H9 (cell line): ENCODE measurements around the gene TBC1D20. TPM values are rescaled to one million over a fixed set of nuclear protein-coding genes. Genes with fewer than 3 reads are reported as not detected.

Source experiments
- DNase-seq: peaks from one replicate; pipeline ENCODE4 v3.0.0-alpha.2; 2017
- H2AFZ ChIP-seq: one replicate; pipeline ENCODE4 v1.6.1; 2013; ENCODE audit warnings: mild to moderate bottlenecking, low read length, control low read depth, moderate library complexity
- H2AK5ac ChIP-seq: 2 replicates; pipeline ENCODE4 v1.6.1; 2013; ENCODE audit warnings: low read length, control low read depth, mixed read lengths; ENCODE audit not compliant: insufficient read length
- H2BK120ac ChIP-seq: one replicate; pipeline ENCODE4 v1.6.1; 2013; ENCODE audit warnings: low read depth, mild to moderate bottlenecking, low read length, control low read depth, inconsistent platforms; ENCODE audit not compliant: poor library complexity, severe bottlenecking
- H2BK12ac ChIP-seq: 2 replicates; pipeline ENCODE4 v1.6.1; 2013; ENCODE audit warnings: low read length, control low read depth, mixed read lengths, low read depth; ENCODE audit not compliant: insufficient read length
- H2BK15ac ChIP-seq: 2 replicates; pipeline ENCODE4 v1.6.1; 2013; ENCODE audit warnings: low read depth, low read length, control low read depth
- H2BK20ac ChIP-seq: one replicate; pipeline ENCODE4 v1.6.1; 2013; ENCODE audit warnings: low read depth, mild to moderate bottlenecking, low read length, control low read depth, inconsistent platforms; ENCODE audit not compliant: poor library complexity, severe bottlenecking
- H2BK5ac ChIP-seq: 2 replicates; pipeline ENCODE4 v1.6.1; 2013; ENCODE audit warnings: low read length, control low read depth, mixed read lengths; ENCODE audit not compliant: insufficient read length
- H3K14ac ChIP-seq: 2 replicates; pipeline ENCODE4 v1.6.1; 2013; ENCODE audit warnings: low read length, control low read depth; ENCODE audit not compliant: insufficient read depth
- H3K18ac ChIP-seq: 2 replicates; pipeline ENCODE4 v1.6.1; 2013; ENCODE audit warnings: low read depth, mild to moderate bottlenecking, mixed read lengths, low read length, control low read depth; ENCODE audit not compliant: insufficient read length
- H3K23ac ChIP-seq: 2 replicates; pipeline ENCODE4 v1.6.1; 2013; ENCODE audit warnings: low read length, control low read depth, mixed read lengths, low read depth; ENCODE audit not compliant: insufficient read length
- H3K23me2 ChIP-seq: 2 replicates; pipeline ENCODE4 v1.6.1; 2013; ENCODE audit warnings: low read depth, mild to moderate bottlenecking, mixed read lengths, low read length, control low read depth; ENCODE audit not compliant: insufficient read length, poor library complexity, severe bottlenecking
- H3K27ac ChIP-seq: 2 replicates; pipeline ENCODE4 v1.5.1; 2013; ENCODE audit warnings: low read length, control low read depth, mixed read lengths, low read depth; ENCODE audit not compliant: insufficient read length
- H3K27me3 ChIP-seq: 2 replicates; pipeline ENCODE4 v1.6.1; 2013; ENCODE audit warnings: low read length, control low read depth, inconsistent platforms; ENCODE audit not compliant: insufficient read depth
- H3K4ac ChIP-seq: 2 replicates; pipeline ENCODE4 v1.6.1; 2013; ENCODE audit warnings: low read depth, mild to moderate bottlenecking, control low read depth, inconsistent platforms, low read length, moderate library complexity
- H3K4me1 ChIP-seq: 2 replicates; pipeline ENCODE4 v1.6.1; 2013; ENCODE audit warnings: low read length, control low read depth, inconsistent platforms; ENCODE audit not compliant: insufficient read depth
- H3K4me2 ChIP-seq: 2 replicates; pipeline ENCODE4 v1.6.1; 2013; ENCODE audit warnings: low read length, control low read depth, mixed read lengths; ENCODE audit not compliant: insufficient read length, insufficient read depth
- H3K56ac ChIP-seq: 2 replicates; pipeline ENCODE4 v1.6.1; 2013; ENCODE audit warnings: low read depth, mild to moderate bottlenecking, mixed read lengths, low read length, control low read depth; ENCODE audit not compliant: insufficient read length
- H3K79me1 ChIP-seq: 2 replicates; pipeline ENCODE4 v1.6.1; 2013; ENCODE audit warnings: low read depth, mild to moderate bottlenecking, moderate library complexity, low read length, control low read depth, inconsistent platforms; ENCODE audit not compliant: insufficient read depth, poor library complexity, severe bottlenecking
- H3K79me2 ChIP-seq: 2 replicates; pipeline ENCODE4 v1.6.1; 2013; ENCODE audit warnings: low read length, control low read depth, inconsistent platforms; ENCODE audit not compliant: insufficient read depth
- H3K9ac ChIP-seq: 2 replicates; pipeline ENCODE4 v1.6.1; 2013; ENCODE audit warnings: low read length, control low read depth, mixed read lengths; ENCODE audit not compliant: insufficient read length; ENCODE audit errors: extremely low read depth
- H3K9me3 ChIP-seq: one replicate; pipeline ENCODE4 v1.6.1; 2013; ENCODE audit warnings: low read depth, low read length, inconsistent platforms; ENCODE audit not compliant: control insufficient read depth
- H3T11ph ChIP-seq: one replicate; pipeline ENCODE4 v1.6.1; 2013; ENCODE audit warnings: mild to moderate bottlenecking, low read length, control low read depth, inconsistent platforms
- H4K20me1 ChIP-seq: one replicate; pipeline ENCODE4 v1.6.1; 2013; ENCODE audit not compliant: control insufficient read depth, insufficient read length, insufficient read depth
- H4K5ac ChIP-seq: 2 replicates; pipeline ENCODE4 v1.6.1; 2013; ENCODE audit warnings: low read depth, mild to moderate bottlenecking, mixed read lengths, low read length, control low read depth; ENCODE audit not compliant: insufficient read length
- H4K8ac ChIP-seq: replicated peaks from 2 replicates; pipeline ENCODE4 v1.6.1; 2013; ENCODE audit warnings: low read length, control low read depth, mixed read lengths, low read depth; ENCODE audit not compliant: insufficient read length
- H4K91ac ChIP-seq: 2 replicates; pipeline ENCODE4 v1.6.1; 2013; ENCODE audit warnings: low read depth, mild to moderate bottlenecking, moderate library complexity, mixed read lengths, low read length, control low read depth; ENCODE audit not compliant: insufficient read length
- H3K27ac Mint-ChIP-seq, 3 experiments: 2 replicates in 2 of 3; 3 replicates in 1 of 3; pipeline ENCODE4 v1.8.0; 2020 to 2021; ENCODE audit warnings: mixed read lengths in 3 of 3, mild to moderate bottlenecking in 1 of 3, moderate library complexity in 1 of 3
- H3K27me3 Mint-ChIP-seq: 2 replicates; pipeline ENCODE4 v1.8.0; 2021; ENCODE audit warnings: low read depth, mild to moderate bottlenecking, moderate library complexity, mixed read lengths
- H3K36me3 Mint-ChIP-seq, 3 experiments: 2 replicates in 2 of 3; 3 replicates in 1 of 3; pipeline ENCODE4 v1.8.0; 2020 to 2021; ENCODE audit warnings: low read depth in 3 of 3, mixed read lengths in 3 of 3; ENCODE audit not compliant: insufficient read depth in 1 of 3
- H3K4me1 Mint-ChIP-seq, 2 experiments: 2 replicates each; pipeline ENCODE4 v1.8.0; 2020; ENCODE audit warnings: mixed read lengths in 2 of 2
- H3K4me3 Mint-ChIP-seq, 2 experiments: 2 replicates in 1 of 2; 3 replicates in 1 of 2; pipeline ENCODE4 v1.8.0; 2020 to 2021; ENCODE audit warnings: mild to moderate bottlenecking in 2 of 2, mixed read lengths in 2 of 2, moderate library complexity in 1 of 2
- H3K9me3 Mint-ChIP-seq, 2 experiments: 2 replicates in 1 of 2; 3 replicates in 1 of 2; pipeline ENCODE4 v1.8.0; 2020; ENCODE audit warnings: mild to moderate bottlenecking in 2 of 2, mixed read lengths in 2 of 2, moderate library complexity in 1 of 2
- WGBS: extraction: QIAGEN DNeasy Blood & Tissue Kit; methylation state at CpG from one replicate; pipeline ENCODE4 v1.1.7; 2013; ENCODE audit warnings: missing lambda C conversion rate, low lambda C conversion rate, mixed read lengths; ENCODE audit not compliant: insufficient read length; ENCODE audit errors: extremely low coverage; 5-methylcytosine and 5-hydroxymethylcytosine counted together
- total RNA-seq: library from RNA; stranded (reverse); gene quantifications from 2 replicates; pipeline ENCODE4 v1.2.1, GENCODE V29; 2021
- TF ChIP-seq, protein P1 (sequence below): fragments of 200-600 bp; sonication (generic); conservative IDR thresholded peaks from 3 replicates; pipeline ENCODE4 v1.8.0; 2021; ENCODE audit warnings: antibody characterized with exemption, mild to moderate bottlenecking

Gene TBC1D20
- total RNA-seq, 1 experiment from 2014 or later, result 17.9 TPM

DNA sequence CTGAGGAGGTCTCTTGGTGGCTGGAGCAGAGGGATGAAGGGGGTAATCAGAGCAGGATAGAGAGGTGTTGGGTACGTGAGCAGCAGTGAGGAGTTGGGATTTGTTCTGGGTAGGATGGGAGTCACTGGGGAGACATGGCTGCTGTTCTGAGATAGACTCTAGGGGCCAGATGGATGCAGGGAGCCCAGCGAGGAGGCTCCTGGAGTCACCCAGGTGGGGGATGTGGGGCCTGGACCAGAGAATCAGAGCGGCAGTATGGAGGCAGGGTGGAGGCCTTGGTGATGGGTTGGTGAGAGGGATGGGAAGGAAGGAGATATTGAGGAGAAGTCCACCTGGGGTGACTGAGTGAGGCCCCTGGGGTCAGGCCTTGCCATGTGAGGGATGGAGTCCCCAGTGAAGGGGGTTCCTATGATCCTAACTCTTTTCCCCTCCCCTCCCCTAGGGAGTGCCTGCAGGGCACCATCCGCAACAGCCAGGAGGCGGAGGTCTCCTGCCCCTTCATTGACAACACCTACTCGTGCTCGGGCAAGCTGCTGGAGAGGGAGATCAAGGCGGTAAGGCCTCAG, 40.6 kb downstream of the TBC1D20 start:
- DNase-seq, result no peak
- Histone ChIP-seq H4K8ac (no peak overlapping the region), H3K18ac (no peak overlapping the region), H3K14ac (no peak overlapping the region; the same call in 1 of the 2 replicates), H2AK5ac (no peak overlapping the region), H2AFZ (no peak overlapping the region), H3K4ac (no peak overlapping the region), H3K27ac (no peak overlapping the region), H3K23ac (no peak overlapping the region), H2BK12ac (no peak overlapping the region), H2BK5ac (no peak overlapping the region), H3K27me3 (no peaks in the 10 kb centered on the region), H3K79me2 (no peaks in the 10 kb centered on the region), H3K79me1 (no peaks in the 10 kb centered on the region), H4K20me1 (no peaks in the 10 kb centered on the region), H2BK15ac (no peak overlapping the region), H3K4me2 (no peak overlapping the region), H3T11ph (no peak overlapping the region), H4K5ac (no peak overlapping the region), H3K56ac (no peak overlapping the region), H2BK20ac (no peak overlapping the region), H2BK120ac (no peak overlapping the region), H4K91ac (no peak overlapping the region), H3K4me1 (no peaks in the 10 kb centered on the region), H3K23me2 (no peaks in the 10 kb centered on the region), H3K9ac (no peak overlapping the region), H3K9me3 (no peaks in the 10 kb centered on the region)
- peaks cover 38 to 59% (median 51%) of the 10 kb centered on the region in 3 experiments for H3K36me3 Mint-ChIP-seq
- H3K27me3 Mint-ChIP-seq, result peaks cover 2% of the 10 kb centered on the region; the same call in 1 of the 2 replicates
- no peak overlapping the region for H3K4me3 Mint-ChIP-seq
- TF ChIP-seq, protein P1, sequence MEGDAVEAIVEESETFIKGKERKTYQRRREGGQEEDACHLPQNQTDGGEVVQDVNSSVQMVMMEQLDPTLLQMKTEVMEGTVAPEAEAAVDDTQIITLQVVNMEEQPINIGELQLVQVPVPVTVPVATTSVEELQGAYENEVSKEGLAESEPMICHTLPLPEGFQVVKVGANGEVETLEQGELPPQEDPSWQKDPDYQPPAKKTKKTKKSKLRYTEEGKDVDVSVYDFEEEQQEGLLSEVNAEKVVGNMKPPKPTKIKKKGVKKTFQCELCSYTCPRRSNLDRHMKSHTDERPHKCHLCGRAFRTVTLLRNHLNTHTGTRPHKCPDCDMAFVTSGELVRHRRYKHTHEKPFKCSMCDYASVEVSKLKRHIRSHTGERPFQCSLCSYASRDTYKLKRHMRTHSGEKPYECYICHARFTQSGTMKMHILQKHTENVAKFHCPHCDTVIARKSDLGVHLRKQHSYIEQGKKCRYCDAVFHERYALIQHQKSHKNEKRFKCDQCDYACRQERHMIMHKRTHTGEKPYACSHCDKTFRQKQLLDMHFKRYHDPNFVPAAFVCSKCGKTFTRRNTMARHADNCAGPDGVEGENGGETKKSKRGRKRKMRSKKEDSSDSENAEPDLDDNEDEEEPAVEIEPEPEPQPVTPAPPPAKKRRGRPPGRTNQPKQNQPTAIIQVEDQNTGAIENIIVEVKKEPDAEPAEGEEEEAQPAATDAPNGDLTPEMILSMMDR, result no peak
- peaks cover 0 to 7% of the 10 kb centered on the region in 2 experiments; a peak in 3 of 5 replicates for H3K9me3 Mint-ChIP-seq
- H3K4me1 Mint-ChIP-seq, result no peaks in the 10 kb centered on the region
- WGBS, result no CpG with 5 or more reads among the region's 8 CpGs
- H3K27ac Mint-ChIP-seq, result peak overlapping the region in 1 of 3 experiments; percentile 47; a peak in 2 of 7 replicates
